ENCODE measurements around the gene FHIP1A. TPM values are rescaled to one million over a fixed set of nuclear protein-coding genes. Genes with fewer than 3 reads are reported as not detected.

Gene FHIP1A
- total RNA-seq = 0.16 TPM in 1 of 2 replicates, not detected in the other

DNA sequence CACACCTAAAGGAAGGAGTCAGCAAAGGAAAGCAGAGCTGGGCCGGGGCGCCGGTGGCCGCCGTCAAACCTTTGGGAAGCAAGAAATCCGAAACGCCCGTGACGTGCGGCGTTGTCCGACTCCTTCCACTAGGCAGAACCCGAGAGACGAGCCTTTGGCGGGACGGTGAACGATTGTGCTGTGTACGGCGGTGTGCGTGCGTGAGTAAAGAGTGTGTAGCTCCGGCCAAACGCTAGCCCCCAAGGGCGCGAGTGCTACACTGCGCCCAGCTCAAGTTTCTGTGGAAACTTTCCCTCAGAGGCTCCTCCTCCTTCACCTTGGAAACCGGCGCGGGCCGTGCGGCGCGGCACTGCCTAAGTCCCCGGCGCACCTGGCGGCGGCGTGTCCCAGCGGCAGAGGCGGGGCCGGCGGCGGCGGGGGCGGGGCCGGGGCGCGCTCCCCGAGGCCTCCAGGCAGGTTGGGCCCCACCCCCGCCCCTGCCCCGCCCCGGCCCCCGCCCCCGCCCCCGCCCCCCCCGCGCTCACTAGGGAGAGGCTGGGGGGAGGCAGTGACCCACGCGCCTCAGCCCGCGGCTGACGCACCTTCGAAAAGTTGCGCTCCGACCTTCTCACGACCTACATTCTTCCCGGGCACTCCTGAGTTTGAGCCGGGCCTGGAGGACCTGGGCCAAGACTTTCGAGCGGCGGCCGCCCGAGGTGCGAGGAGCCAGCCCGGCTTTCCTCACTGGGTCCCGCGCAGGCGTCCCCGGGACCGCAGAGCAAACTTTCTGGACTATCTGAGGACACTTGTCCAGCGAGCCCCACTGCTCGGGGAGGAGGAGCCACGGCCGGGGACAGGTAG is at the start of gene FHIP1A:
TSS of gene FHIP1A (plus strand) at position 547 of the 840 bp plus-strand sequence. CDS start 157,084 bp downstream, outside the sequence.

Other genes with a start within 250 kb of the FHIP1A start
- not detected in 2 replicates for gene PRSS48, start 132.0 kb upstream of the FHIP1A start, total RNA-seq
- 103 and 145 TPM in 2 replicates for gene SH3D19, start 83.6 kb upstream of the FHIP1A start, total RNA-seq

Data from cardiac atrium fibroblast (primary cell).